A673 (cell line): Measurements from ENCODE around the gene TAOK2.

Experiments used
- EZH2 ChIP-seq: fragments of 200-600 bp; sonication (generic); IDR thresholded peaks from 2 replicates; pipeline ENCODE4 v1.6.1; 2017; ENCODE audit warnings: borderline replicate concordance, low read depth, mild to moderate bottlenecking, mixed read lengths, antibody characterized with exemption, low read length; ENCODE audit not compliant: poor library complexity, severe bottlenecking
- TF ChIP-seq, protein P1 (sequence below): fragments of 300-800, 200-600 bp; sonication (generic); conservative IDR thresholded peaks from 2 replicates; pipeline ENCODE4 v1.5.1; 2017; ENCODE audit warnings: low read depth, mild to moderate bottlenecking, antibody characterized with exemption, low read length, moderate library complexity, mixed read lengths

DNA sequence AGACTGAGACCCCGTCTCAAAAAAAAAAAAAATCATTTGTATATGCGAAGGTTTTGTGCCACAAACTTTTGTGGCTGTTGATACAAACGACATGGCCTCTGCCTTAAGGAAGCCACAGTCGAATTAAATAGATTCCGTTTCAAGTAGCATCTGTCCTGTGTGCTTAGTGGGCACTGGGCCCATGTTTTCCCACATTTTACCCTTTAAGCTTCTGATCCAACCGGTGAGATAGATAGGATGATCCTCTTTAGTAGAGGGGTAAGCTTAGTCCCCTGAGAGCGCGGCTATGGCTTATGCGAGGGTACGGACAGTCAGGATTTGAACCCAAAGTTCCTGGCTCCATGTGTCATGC lies 12.6 kb upstream of the TAOK2 start:
- TF ChIP-seq, protein P1, sequence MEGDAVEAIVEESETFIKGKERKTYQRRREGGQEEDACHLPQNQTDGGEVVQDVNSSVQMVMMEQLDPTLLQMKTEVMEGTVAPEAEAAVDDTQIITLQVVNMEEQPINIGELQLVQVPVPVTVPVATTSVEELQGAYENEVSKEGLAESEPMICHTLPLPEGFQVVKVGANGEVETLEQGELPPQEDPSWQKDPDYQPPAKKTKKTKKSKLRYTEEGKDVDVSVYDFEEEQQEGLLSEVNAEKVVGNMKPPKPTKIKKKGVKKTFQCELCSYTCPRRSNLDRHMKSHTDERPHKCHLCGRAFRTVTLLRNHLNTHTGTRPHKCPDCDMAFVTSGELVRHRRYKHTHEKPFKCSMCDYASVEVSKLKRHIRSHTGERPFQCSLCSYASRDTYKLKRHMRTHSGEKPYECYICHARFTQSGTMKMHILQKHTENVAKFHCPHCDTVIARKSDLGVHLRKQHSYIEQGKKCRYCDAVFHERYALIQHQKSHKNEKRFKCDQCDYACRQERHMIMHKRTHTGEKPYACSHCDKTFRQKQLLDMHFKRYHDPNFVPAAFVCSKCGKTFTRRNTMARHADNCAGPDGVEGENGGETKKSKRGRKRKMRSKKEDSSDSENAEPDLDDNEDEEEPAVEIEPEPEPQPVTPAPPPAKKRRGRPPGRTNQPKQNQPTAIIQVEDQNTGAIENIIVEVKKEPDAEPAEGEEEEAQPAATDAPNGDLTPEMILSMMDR: no peak
- TF ChIP-seq EZH2: no peak
